Endodermal cell (in vitro differentiated cells): ENCODE data around the gene BCL11A. TPM values are rescaled to one million over a fixed set of nuclear protein-coding genes. Genes with fewer than 3 reads are reported as not detected.

ENCODE experiments used
- DNase-seq: peaks from one replicate; pipeline ENCODE4 v3.0.0-alpha.2; 2017
- H3K27ac ChIP-seq: 2 replicates; pipeline ENCODE4 v1.5.1; 2013; ENCODE audit warnings: mild to moderate bottlenecking, low read depth, low read length, moderate library complexity
- H3K27me3 ChIP-seq: 2 replicates; pipeline ENCODE4 v1.6.1; 2013; ENCODE audit warnings: mild to moderate bottlenecking, low read length, moderate library complexity; ENCODE audit not compliant: insufficient read depth, control insufficient read depth, poor library complexity, severe bottlenecking
- H3K36me3 ChIP-seq: 2 replicates; pipeline ENCODE4 v1.7.0; 2013; ENCODE audit warnings: mild to moderate bottlenecking, low read length, moderate library complexity; ENCODE audit not compliant: control insufficient read depth, insufficient read depth
- H3K4me1 ChIP-seq: one replicate; pipeline ENCODE4 v1.7.0; 2013; ENCODE audit warnings: low read length; ENCODE audit not compliant: control insufficient read depth, insufficient read depth
- H3K4me3 ChIP-seq: 2 replicates; pipeline ENCODE4 v1.5.1; 2013; ENCODE audit warnings: mild to moderate bottlenecking, low read length, moderate library complexity
- H3K9ac ChIP-seq: 2 replicates; pipeline ENCODE4 v1.6.1; 2013; ENCODE audit warnings: mild to moderate bottlenecking, low read length, moderate library complexity; ENCODE audit not compliant: poor library complexity, severe bottlenecking; ENCODE audit errors: extremely low read depth
- H3K9me3 ChIP-seq: 2 replicates; pipeline ENCODE4 v1.6.1; 2013; ENCODE audit warnings: mild to moderate bottlenecking, low read length, moderate library complexity; ENCODE audit not compliant: control insufficient read depth
- H3K27ac Mint-ChIP-seq: 2 replicates; pipeline ENCODE4 v1.8.0; 2020; ENCODE audit warnings: mixed read lengths
- H3K27me3 Mint-ChIP-seq: 2 replicates; pipeline ENCODE4 v1.8.0; 2021; ENCODE audit warnings: mild to moderate bottlenecking, mixed read lengths; ENCODE audit not compliant: insufficient read depth
- H3K36me3 Mint-ChIP-seq: 2 replicates; pipeline ENCODE4 v1.8.0; 2020; ENCODE audit warnings: low read depth, mixed read lengths
- H3K4me1 Mint-ChIP-seq: 2 replicates; pipeline ENCODE4 v1.8.0; 2020; ENCODE audit warnings: mixed read lengths
- H3K4me3 Mint-ChIP-seq: 2 replicates; pipeline ENCODE4 v1.8.0; 2020; ENCODE audit warnings: mild to moderate bottlenecking, moderate library complexity, mixed read lengths
- H3K9me3 Mint-ChIP-seq: 2 replicates; pipeline ENCODE4 v1.8.0; 2020; ENCODE audit warnings: mild to moderate bottlenecking, mixed read lengths
- CTCF ChIP-seq: fragments of 200-600 bp; sonication (generic); conservative IDR thresholded peaks from 2 replicates; pipeline ENCODE4 v1.5.0; 2021; ENCODE audit warnings: antibody characterized with exemption, mild to moderate bottlenecking
- WGBS, 2 experiments: methylation state at CpG; one replicate each; pipeline versions ENCODE4 v1.1.5 to v1.1.7; 2013; ENCODE audit warnings: missing lambda C conversion rate in 2 of 2, mixed read lengths in 1 of 2; ENCODE audit not compliant: insufficient coverage in 1 of 2, insufficient read length in 1 of 2; 5-methylcytosine and 5-hydroxymethylcytosine counted together
- long read RNA-seq, 4 experiments: library from polyadenylated mRNA in 2 of 4; library from RNA in 1 of 4; library from capped mRNA in 1 of 4; stranded (forward) in 3 of 4; unstranded in 1 of 4; transcript quantifications; one replicate each; pipeline ENCODE4 v2.0.0, GENCODE V29; 2020 to 2021; ENCODE audit warnings: inconsistent platforms in 1 of 4
- polyA plus RNA-seq, 2 experiments: library from polyadenylated mRNA; stranded (reverse); fragments of 50-300 nt; gene quantifications; one replicate each; pipeline ENCODE4 v1.2.3, GENCODE V29; 2013
- total RNA-seq, 2 donors: library from RNA; stranded (reverse); fragmentation: NEBNext Ultra II Directional in 1 of 2; extraction: Animal tissue kit (Norgen Biotek cat#: 25700) in 1 of 2; gene quantifications; 2 replicates in 1 of 2; 3 replicates in 1 of 2; pipeline ENCODE4 v1.2.1, GENCODE V29; 2021

The BCL11A gene
- total RNA-seq: 10 to 100 TPM; 14.7 to 16.3 TPM
- polyA plus RNA-seq (2013, experiment 1 of 2): 45.3 TPM
- 38.5 TPM for polyA plus RNA-seq (2013, experiment 2 of 2)
- long read RNA-seq, experiment 1, partial matches to known transcripts: 0 of 2 reads
- long read RNA-seq, experiment 1, other reads (novel, unspliced or antisense): 1 of 2 reads
- long read RNA-seq, experiment 2, partial matches to known transcripts: 1 of 10 reads
- long read RNA-seq, experiment 2, other reads (novel, unspliced or antisense): 3 of 10 reads
- long read RNA-seq, experiment 3, partial matches to known transcripts: 1 of 9 reads
- long read RNA-seq, experiment 3, other reads (novel, unspliced or antisense): 6 of 9 reads
- long read RNA-seq, experiment 4, transcript BCL11A-209 (5 exons, 1,519 nt): major isoform, 11 of 16 reads
- long read RNA-seq, experiment 4, partial matches to known transcripts: 1 of 16 reads
- long read RNA-seq, experiment 4, other reads (novel, unspliced or antisense): 2 of 16 reads

GRCh38 chr2:60553495-60554073 is at the start of gene BCL11A:
Gene BCL11A, minus strand, starts transcription at chr2:60553654. Its CDS starts 384 bp downstream, at chr2:60553270.
- H3K4me1 Mint-ChIP-seq: peaks cover 24% of the 10 kb centered on the region
- peak within 1 kb of the TSS; percentile 70 for H3K27ac ChIP-seq
- peaks cover 44% of the 10 kb centered on the region for H3K27me3 ChIP-seq
- H3K36me3 ChIP-seq: no peaks in the 10 kb centered on the region
- peak within 1 kb of the TSS; percentile 83 for H3K4me3 Mint-ChIP-seq
- peak within 1 kb of the TSS; percentile 44 for H3K9ac ChIP-seq
- no peaks in the 10 kb centered on the region for H3K9me3 Mint-ChIP-seq
- H3K9me3 ChIP-seq: no peaks in the 10 kb centered on the region
- H3K27me3 Mint-ChIP-seq: peaks cover 42% of the 10 kb centered on the region
- no peaks in the 10 kb centered on the region for H3K36me3 Mint-ChIP-seq
- no peaks in the 10 kb centered on the region for H3K4me1 ChIP-seq
- peak within 1 kb of the TSS; percentile 86 for H3K4me3 ChIP-seq
- DNase-seq: peak; percentile 90
- H3K27ac Mint-ChIP-seq: peak within 1 kb of the TSS; percentile 81
- TF ChIP-seq CTCF: no peak
- WGBS, 2 experiments: 0% methylated on average over 4 to 30 of the region's 35 CpGs

- no peaks in the 10 kb centered on the region for H3K9me3 Mint-ChIP-seq
Measured at GRCh38 chr2:60602828-60603532, 49.5 kb upstream of the BCL11A start.

More at GRCh38 chr2:60602828-60603532, 49.5 kb upstream of the BCL11A start:
- Mint-ChIP-seq H3K4me1 (peaks cover 8% of the 10 kb centered on the region), H3K4me3 (no peak overlapping the region), H3K36me3 (no peaks in the 10 kb centered on the region), H3K27ac (no peak overlapping the region), H3K27me3 (peaks cover 4% of the 10 kb centered on the region)
- Histone ChIP-seq H3K4me1 (no peaks in the 10 kb centered on the region), H3K4me3 (no peak overlapping the region), H3K27ac (no peak overlapping the region), H3K27me3 (no peaks in the 10 kb centered on the region), H3K9me3 (no peaks in the 10 kb centered on the region), H3K36me3 (no peaks in the 10 kb centered on the region), H3K9ac (no peak overlapping the region)
- DNase-seq: no peak
- TF ChIP-seq CTCF: no peak
- WGBS, 2 experiments: 84% methylated on average over 9 to 12 of the region's 12 CpGs
